NT2/D1 (cell line): ENCODE measurements around the gene HOXC4.
A peak's percentile ranks its signal among the peaks of the same experiment; 100 is the strongest.

Experiments used
- SUZ12 ChIP-seq: IDR thresholded peaks from 2 replicates; pipeline ENCODE4 v1.6.1; 2011; ENCODE audit not compliant: insufficient read length, insufficient read depth; ENCODE audit errors: extremely low read depth
- ZNF274 ChIP-seq: IDR thresholded peaks from 2 replicates; pipeline ENCODE4 v1.6.1; 2011; ENCODE audit warnings: mild to moderate bottlenecking, low read depth, low read length

- no peak for TF ChIP-seq ZNF274
- TF ChIP-seq SUZ12: peak; percentile 98
Observed at GRCh38 chr12:54014377-54015017, 39.1 kb upstream of the HOXC4 start.
